ENCODE results near the gene TM4SF4.

TM4SF4 gene

GRCh38 chr3:149455366-149455765, 19.1 kb upstream of the TM4SF4 start:
- no peak for DNase-seq (ENCODE audit: low read depth)

- DNase-seq (ENCODE audit: low read depth): no peak
These were observed 18.5 kb upstream of the TM4SF4 start for GRCh38 chr3:149455989-149456388.

GRCh38 chr3:149459491-149460059, 14.9 kb upstream of the TM4SF4 start:
- DNase-seq (ENCODE audit: low read depth): no peak

GRCh38 chr3:149460117-149460516, 14.4 kb upstream of the TM4SF4 start:
- peak; percentile 36 for DNase-seq (ENCODE audit: low read depth)

- peak; percentile 44 for DNase-seq (ENCODE audit: low read depth)
These were observed 12.4 kb upstream of the TM4SF4 start for GRCh38 chr3:149462051-149462450.

GRCh38 chr3:149462581-149463011, 11.9 kb upstream of the TM4SF4 start:
- peak; percentile 34 for DNase-seq (ENCODE audit: low read depth)

GRCh38 chr3:149463921-149464320, 10.6 kb upstream of the TM4SF4 start:
- no peak for DNase-seq (ENCODE audit: low read depth)

- no peak for DNase-seq (ENCODE audit: low read depth)
These were observed 9.8 kb upstream of the TM4SF4 start for GRCh38 chr3:149464542-149465328.

GRCh38 chr3:149465351-149465883, 9.1 kb upstream of the TM4SF4 start:
- no peak for DNase-seq (ENCODE audit: low read depth)

GRCh38 chr3:149466192-149466591, 8.3 kb upstream of the TM4SF4 start:
- DNase-seq (ENCODE audit: low read depth): peak; percentile 79

- DNase-seq (ENCODE audit: low read depth): no peak
These were observed 5.8 kb upstream of the TM4SF4 start for GRCh38 chr3:149468504-149469212.

GRCh38 chr3:149470381-149470780, 4.1 kb upstream of the TM4SF4 start:
- no peak for DNase-seq (ENCODE audit: low read depth)

GRCh38 chr3:149472030-149472797, 2.3 kb upstream of the TM4SF4 start:
- peak; percentile 63 for DNase-seq (ENCODE audit: low read depth)

GRCh38 chr3:149473357-149474249, 894 bp upstream of the TM4SF4 start:
- DNase-seq (ENCODE audit: low read depth): peak; percentile 78

GRCh38 chr3:149475451-149476060, 1.1 kb downstream of the TM4SF4 start:
- no peak for DNase-seq (ENCODE audit: low read depth)

- no peak for DNase-seq (ENCODE audit: low read depth)
These were observed 1.7 kb downstream of the TM4SF4 start for GRCh38 chr3:149476225-149476624.

GRCh38 chr3:149479621-149480325, 5.3 kb downstream of the TM4SF4 start:
- no peak for DNase-seq (ENCODE audit: low read depth)

- peak; percentile 80 for DNase-seq (ENCODE audit: low read depth)
These were observed 6.0 kb downstream of the TM4SF4 start for GRCh38 chr3:149480326-149481017.

GRCh38 chr3:149481056-149481455, 6.6 kb downstream of the TM4SF4 start:
- DNase-seq (ENCODE audit: low read depth): no peak
